CD4-positive, alpha-beta T cell treated with Interleukin-17A for 1 hour (primary cell): ENCODE results near the gene KLHL29.
"Not testable (repeated sequence)": the region's sequence is repeated elsewhere in the genome, so short reads cannot be mapped to it uniquely, and the experiment has no call there.

Source experiments
- DNase-seq: peaks from one replicate; pipeline ENCODE4 v3.0.0-alpha.2; 2020

KLHL29 gene

DNA sequence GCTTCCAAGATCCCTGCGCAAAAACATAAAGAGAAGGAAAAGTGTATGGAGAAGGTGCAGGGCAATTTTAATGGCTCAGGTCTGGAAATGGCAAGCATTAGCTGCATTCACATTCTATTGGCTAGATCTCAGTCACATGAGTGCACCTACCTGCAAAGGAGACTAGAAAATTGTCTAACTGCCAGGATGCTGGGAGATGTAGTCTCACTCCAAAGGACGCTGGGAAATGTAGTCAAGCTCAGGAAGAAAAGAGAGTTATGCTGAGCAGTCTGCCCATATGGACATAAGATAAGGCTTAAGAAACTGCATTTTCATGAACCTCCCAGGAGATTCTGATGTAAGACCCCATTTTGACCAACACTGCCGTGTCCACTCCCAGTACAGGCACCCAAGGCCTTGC is 9.5 kb upstream of the KLHL29 start:
- peak; percentile 27 for DNase-seq

DNA sequence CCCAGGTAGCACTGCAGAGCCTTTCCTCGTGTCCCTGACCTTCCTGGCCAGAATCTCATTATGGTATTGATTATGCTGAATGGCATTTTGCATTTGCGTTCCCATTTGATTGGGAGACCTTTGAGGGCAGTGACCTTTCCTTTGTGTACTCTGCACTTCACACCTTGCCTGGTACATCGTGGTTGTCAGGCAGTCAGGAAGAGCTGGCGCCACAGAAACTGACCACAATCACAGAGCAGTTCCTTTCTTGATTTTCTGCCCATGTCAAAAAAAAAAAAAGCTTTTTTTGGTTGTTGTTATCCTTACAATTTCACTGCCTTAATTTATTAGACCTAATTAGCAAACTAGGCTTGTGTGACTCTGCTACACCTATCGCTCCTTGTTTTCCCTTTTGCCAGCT is 8.9 kb upstream of the KLHL29 start:
- no peak for DNase-seq

DNA sequence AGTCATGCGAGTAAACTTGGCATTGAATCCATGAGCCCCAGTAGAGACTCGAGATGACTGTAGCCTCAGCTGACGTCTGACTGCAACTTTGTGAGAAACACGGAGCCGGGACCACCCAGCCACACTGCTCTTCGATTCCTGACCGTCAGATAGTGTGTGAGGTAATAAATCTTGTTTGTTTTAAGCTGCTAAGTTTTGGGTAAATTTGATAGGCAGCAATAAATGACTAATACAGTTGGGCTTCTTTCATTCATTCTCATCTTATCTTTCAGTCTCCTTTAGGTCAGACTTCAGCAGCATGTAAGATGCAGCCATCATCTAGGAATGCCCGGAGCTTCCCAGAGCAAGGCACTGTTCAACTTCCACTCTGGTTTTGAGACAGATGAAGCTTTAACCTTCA is 8.0 kb upstream of the KLHL29 start:
- no peak for DNase-seq

DNA sequence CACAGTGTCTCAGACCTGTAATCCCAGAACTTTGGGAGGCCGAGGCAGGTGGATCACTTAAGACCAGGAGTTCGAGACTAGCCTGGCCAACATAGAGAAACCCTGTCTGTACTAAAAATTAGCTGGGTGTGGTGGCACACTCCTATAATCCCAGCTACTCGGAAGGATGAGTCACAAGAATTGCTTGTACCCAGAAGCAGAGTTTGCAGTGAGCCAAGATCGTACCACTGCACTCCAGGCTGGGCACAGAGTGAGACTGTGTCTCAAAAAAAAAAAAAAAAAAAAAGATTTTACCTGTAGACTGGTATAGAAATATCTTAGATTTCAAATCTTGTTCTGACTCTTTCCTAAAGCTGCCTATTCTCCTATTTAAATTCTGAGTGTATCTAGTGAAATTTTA is 7.2 kb upstream of the KLHL29 start:
- no peak for DNase-seq

DNA sequence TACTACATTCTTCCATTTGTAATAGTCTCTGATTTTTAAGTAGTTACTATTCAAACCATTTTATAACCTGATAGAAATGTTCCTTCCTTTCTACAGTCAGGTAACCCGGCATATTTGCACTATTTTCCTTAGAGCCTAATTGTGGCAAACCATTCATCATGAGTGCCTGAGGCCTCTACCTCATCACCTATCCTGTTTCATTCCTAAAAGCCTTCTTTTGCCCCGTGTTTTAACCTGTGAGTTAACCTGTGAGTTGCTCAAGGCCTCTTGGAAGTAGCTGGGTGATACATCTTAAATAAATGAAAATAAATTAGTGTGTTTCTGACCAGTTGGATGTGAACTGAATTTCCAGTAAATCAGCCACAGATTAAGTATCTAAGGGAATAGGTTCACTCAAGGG is 6.5 kb upstream of the KLHL29 start:
- no peak for DNase-seq

DNA sequence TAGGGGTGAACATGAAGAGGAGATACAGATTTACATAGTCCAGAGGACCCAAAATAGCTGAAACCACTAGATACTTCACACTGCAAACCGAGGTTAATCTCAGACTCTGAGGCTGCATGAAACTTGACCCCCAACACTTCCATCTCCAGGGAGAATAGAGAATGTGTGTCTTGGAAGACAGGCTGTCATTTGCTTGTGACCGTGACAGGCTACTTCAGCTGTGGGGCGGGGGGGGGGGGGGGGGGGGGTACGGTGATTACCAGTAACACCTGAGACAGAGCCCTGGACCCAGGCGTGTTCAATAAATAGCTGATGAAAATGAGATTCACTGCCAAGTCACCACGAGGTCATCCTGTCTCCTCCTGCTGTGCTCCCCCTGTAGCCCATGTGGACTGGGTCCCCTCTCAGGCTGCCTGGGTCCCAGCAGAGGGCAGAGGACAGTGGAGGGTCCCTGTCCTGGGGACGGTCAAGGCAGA is 5.7 kb upstream of the KLHL29 start:
- DNase-seq: no peak

DNA sequence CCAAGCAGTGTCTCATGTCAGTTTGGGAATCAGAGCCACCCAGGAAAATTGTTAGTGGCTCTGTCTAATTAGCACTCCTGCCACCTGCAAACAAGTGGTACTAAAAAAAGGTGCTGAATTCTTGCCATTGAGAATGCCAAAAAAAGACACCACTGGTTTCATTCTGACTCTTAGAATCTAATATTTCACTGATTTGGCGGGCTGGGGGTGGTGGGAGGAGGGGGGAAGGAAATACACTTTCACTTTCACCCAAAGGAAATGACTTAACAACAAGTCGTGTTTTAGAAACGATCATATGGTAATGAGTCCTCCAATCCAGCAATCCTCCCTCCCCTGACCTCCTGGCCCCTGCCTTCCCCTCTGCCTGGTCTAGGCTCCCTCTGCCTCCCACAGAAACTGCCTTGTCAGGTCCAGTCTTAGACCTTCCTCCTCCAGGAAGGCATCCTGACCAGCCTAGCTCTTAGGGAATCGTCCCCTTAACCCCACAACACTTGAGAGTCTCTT is 4.4 kb upstream of the KLHL29 start:
- peak; percentile 55 for DNase-seq

DNA sequence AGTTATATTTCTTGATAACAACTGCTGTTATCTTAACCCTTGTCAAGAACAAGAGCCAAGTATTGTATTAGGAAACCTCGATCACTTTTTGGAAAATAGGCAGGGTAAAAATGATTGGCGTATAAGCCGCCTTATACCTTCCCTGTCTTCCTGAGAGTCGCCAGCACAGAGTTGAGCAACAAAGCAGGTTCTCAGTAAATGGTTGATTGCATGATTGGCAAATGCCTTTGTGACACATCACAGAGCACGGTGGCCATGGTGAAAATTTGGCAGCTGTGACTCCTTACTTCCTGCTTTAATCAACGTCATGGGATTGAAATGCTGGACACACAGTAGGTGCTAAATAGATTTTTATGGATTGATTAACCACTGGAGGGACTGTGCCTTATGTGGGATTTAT is 3.9 kb upstream of the KLHL29 start:
- peak; percentile 23 for DNase-seq

DNA sequence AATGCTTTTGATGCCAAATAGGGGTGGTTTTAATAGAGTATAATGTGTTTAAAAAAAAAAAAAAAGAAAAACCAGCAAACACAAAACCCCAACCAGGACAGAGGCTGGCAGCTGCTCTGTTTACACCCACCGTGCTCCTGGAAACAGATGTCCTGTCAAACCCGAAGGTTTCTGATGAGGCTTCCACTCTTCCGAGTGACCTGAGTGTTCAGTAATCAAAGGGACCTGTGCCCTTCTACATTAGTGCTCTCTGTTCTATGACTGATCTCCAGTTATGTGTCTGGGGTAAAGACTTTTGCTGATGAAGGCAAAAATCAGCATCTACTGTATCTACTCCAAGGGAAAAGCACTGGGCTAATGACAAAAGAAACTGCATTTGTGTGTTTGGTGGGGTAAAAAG is 3.5 kb upstream of the KLHL29 start:
- no peak for DNase-seq

DNA sequence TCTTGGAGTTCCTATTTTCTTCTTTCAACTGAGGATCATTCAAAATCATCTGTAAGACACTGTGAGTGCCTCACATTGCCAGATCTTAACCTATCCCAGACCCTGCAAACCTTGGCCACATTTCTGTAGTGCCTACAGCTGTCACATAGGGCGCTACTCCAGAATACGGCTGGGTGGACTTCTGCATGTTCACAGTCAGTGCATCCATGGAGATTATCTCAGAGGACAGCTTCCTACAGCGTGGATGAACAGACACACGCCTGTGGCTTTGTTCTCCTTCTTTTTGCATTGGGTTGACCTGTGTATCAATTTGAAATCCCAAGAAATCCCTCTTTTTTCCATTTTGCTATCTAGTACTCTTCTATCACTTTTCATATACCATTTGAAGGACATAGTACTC is 1.9 kb upstream of the KLHL29 start:
- DNase-seq: no peak

DNA sequence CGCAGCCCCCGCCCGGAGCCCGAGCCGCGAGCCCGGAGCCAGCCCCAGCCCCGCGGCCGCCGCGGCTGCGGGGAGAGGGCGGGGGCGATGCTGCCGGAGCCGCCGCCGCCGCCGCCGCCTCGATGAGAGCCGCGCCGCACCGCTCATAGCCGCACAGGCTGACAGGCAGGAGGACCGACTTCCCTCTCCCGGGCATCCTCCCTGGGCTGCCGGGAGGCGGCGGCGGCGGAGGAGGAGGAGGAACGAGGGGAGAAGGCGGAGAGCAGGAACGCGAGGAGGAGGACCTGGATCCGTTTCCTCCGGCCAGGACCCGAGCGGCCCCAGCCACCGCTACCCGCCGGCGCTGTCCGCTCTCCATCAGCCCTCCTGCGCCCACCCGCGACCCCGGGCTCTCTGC is 370 bp downstream of the KLHL29 start:
- no peak for DNase-seq

DNA sequence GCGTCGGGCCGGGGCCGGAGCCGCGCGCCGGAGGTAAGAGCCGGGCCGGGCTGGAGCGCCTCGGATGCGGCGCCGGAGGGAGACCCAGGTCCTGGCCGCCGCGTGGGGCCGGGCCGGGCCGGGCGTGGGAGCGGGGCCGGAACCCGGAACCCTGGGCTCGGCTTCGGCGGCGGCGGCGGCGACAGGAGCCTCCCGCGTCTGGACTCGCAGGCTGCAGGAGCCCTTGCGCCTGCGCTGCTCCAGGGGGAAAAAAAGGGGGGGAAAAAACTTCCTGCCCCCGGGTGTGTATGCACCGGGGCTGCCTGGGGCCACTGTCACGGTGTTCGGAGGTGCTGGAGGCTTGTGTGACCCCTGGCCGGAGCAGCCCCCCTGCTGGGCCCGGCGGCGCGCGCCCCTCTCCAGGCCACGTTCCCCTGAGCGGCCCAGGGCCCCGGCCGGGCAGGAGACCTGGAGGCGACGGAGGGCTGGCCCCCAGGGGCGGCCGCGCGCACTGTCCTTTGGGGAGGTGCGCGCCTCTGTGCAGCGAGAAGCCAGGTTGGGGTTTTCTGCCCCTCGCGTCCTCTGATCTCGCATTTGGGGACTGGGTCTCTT is 864 bp downstream of the KLHL29 start:
- no peak for DNase-seq

DNA sequence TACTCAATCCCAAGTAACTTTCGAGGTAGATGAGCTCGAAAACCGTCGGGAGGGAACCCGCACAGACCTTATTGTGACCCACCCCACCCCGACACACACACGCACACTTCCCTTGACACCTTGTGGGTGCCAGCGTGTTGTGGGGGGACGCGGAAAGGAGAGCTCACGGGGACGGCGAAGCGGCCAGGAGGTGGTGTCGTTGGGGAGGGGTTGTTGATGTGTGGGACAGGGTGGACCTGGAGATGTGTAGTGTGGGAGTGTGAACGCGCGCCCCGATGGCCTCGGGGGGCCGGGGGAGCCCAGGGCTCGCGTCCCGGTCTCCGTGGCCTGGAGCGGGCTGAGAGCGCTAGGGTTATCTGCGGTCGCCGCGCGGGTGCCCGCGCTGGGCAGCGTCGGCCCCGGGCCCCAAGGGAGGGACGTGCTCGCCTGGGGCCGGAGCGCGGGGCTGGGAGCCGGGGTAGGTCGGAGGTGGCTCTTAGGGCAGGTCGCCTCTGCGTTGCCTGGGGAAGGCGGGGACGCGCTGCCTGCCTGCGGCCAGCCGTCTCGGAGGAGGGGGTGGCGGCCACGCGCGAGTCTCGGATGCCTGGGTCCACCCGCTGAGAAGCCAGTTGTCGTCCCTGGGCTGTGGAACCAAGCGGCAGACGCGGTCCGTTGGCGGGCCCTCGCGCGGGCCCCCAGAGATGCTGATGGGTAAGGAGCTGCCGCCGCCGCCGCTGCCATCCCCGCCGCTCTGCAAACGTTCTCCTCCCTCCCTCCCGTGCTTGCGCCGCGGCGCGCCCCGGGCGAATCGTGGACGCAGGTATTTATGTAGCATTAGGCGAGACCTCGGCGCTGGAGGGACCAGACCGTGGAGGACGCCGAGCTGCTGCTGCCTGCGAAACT is 1.6 kb downstream of the KLHL29 start:
- no peak for DNase-seq

DNA sequence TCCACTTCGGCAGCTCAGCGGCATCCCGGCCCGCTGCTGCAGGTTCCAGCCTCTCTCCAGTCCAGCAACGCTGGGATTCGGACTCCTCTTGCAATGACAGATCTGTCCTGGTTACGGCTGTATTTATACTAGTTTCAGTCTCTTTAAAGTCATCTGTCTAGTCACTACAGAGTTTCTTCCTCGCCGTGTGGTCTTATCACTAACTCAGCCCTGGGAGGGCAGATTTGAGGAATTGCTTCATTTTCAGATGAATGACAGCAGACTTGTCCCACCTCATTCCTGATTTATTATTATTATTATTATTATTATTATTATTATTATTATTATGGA is 2.2 kb downstream of the KLHL29 start:
- DNase-seq: no peak

DNA sequence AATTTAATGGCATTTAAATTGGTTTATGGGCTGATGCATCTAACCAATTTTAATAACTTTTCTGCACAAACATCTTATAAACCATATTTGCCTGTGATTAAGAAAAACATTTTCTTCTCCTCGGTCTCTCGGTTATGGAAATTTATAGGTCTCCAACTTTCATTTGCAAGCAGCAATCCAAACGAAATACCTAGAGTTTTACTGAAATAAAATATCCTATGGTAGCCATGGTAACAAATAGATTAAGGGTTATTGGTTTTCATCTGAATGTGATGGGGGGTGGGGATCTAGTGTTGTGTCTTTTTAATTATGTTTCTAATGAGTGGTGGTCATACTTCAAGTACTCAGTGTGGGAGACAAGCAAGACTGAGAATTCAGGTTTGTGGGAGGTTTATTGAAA is 2.9 kb downstream of the KLHL29 start:
- DNase-seq: no peak

DNA sequence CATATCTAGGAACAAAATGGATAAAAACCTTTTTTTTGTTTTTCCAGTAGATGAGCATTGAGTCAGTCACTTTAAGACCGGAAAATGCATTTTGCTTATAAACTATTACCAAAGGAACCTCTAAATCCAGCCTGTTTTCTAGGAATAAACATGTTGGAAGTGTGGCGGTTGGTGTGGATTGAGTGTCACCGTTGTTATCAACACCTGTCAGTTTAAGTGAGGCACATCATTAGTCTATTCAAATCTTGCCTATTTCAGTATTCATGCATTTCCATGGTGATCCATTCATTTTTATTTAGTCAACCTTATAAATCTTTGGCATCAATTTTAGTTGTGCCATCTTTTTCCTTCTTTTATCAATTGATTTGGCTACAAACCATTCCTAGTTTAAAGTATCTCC is 3.3 kb downstream of the KLHL29 start:
- DNase-seq: no peak

DNA sequence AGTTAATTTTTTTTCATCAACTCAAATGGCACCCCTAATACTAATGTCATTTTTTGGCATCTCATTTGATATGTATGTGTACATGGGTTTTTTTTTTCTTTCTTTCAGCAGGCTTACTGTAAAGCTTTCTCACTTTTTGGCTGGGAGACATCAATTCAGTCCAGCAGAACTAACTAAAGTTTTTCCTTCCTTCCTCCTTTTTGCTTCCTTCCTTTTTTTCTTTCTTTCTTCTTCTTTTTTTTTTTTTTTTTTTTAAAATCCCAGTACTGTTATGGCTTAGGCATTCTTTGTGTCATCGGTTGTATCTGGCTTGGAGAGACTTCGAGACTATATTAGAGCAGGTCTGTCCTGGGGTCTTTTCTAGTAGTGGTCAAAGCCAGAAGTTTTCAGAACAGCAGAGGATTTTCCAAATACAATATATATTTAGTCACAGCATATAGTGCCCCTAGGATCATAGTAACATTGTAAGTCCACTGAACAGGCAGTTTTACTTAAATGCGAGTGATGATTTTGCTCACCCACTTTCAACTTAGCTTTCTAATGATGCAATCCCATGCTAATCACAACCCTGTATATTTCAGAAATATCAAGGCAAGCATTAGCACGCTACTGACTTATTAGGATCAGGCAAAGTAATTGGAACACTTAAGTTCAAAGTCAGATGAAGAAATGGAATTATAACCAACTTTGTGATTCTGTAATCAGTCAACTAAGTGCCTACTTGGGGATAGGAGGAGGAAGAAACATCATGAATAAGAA is 4.0 kb downstream of the KLHL29 start:
- DNase-seq: no peak

DNA sequence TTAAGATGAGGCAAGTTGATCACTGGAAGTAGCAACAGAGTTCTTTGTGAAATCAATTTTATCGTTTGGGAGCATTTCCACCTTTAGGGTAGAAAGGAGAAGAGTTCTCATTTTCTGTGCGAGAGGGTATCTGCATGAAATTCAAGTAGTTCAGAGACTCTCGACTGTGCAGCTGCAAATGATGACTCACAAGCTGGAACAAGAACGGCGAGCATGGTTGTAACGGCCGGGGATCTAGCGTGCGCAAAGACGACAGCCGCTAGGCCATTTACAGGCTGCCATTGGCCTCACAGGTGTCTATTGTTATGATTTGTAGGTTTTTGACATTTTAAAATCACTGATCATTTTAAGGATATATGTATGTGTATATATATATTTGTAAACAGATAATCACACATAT is 5.2 kb downstream of the KLHL29 start:
- DNase-seq: no peak

DNA sequence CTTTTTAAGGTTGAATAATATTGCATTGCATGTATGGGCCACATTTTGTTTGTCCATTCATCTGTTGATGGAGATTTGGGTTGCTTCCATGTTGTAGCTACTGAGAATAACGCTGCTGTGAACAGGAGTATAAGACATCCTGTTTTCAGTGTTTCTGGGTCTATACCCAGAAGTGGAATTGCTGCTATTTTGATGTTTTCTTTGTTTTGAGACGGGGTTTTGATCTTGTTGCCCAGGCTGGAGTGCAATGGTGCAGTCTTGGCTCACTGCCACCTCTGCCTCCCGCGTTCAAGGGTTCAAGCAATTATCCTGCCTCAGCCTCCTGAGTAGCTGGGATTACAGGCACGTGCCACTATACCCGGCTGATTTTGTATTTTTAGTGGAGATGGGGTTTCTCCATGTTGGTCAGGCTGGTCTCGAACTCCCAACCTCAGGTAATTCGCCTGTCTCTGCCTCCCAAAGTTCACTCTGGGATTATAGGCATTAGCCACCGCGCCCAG is 6.3 kb downstream of the KLHL29 start:
- not testable (repeated sequence) for DNase-seq

DNA sequence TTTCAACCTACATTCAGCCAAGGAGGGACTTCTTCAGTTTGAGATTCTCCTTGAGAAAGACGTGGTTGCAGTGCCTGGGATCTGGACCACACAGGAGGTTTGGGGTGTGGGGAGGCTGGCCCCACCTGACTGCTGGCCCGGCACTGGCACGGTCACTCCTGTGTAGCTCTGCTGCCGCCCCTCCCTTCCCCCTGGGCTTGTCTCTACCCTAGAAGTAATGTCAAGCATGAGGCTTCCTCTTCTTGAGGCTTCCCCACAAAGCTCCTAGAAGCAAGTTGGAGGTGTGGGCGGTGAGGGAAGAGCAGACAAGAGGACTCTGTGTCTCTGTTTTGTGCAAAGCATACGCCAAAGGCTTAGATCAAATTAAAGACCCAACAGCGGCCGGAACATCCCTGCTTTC is 8.7 kb downstream of the KLHL29 start:
- no peak for DNase-seq

DNA sequence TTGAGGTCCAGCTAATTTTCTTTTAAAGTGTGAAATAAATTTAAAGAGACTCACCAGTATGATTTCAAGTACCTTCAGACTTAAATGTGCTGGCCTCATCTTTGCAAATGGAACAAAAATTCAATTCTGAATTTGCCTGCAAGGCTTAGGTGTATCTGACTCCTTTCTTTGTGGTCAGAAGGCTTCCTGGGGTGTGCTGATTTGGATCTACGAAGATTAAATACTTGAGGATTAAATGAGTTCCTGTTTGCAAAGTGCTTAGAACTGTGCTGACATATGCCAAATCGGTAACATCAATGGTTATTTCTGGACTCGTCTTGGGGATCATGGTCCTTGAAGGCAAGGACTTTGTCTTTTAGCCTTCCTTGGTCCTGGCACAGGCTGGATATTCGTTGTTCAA is 9.7 kb downstream of the KLHL29 start:
- DNase-seq: no peak

DNA sequence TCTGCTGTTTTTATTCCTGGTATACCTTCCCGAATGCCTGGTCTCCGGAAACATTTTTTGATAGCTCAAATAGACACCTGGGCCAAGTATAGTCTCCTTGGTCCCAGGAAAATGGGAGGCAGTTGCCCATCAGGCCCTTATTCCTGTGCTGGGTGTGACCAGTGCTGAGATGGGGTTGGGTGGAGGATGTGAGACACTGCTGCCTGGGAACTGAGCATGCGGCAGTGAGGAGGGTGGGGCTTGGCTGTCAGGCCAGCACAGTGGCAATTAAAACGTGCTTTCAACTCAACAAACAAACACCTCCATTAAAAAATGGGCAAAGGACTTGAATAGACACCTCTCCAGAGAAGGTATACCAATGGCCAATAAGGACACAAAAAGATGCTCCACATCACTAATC is 12.5 kb downstream of the KLHL29 start:
- DNase-seq: no peak

DNA sequence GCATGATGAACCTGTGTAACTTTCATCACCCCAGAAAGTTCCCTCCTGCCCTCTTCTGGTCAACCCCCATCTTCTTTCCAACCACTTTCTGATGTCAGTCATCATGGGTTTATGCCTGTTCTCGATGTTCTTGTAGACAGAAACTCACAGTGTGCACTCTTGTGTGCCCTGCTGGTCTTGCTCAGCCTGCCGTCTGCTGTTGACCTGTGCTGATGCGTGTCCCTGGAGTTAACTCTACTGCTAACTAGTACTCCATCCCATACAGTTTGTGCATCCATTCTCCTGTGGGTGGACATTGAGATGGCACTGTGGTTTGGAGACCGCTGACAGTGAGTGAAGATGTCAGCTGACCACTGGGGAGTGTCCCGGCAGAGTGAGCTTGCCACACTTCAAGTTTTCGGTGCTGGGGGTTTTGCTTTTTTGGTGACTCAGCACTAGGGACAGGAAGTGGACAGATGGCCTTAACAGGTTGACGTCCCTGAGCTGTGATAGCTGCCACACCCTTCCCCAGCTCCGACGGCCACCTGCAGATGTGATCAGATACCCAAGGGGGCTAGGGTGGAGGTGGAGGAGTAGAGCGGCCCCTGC is 14.8 kb downstream of the KLHL29 start:
- no peak for DNase-seq
